Astrocyte of the hippocampus (primary cell): ENCODE measurements around the gene ERG.

ENCODE experiments used
- DNase-seq: peaks from one replicate; pipeline ENCODE4 v3.0.0; 2011; ENCODE audit warnings: low read depth, low spot score

ERG gene

DNA sequence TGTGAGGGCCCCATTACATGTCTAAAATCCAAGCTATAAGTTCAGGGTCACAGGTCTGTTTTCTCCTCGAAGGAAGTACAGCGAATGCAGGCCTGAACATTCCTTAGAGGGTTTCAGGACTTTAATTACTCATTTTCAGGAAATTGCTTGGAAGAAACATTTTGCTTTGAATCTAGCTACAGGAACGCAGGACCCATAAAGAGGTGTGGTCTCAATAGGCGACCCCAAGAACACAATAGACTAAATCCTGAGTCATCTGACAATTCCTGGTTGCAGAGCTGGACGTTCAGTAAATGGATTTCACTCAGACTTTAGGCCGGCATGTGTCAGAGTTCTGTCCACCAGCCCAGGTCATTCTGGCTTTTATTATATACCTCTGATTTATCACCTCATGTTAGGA lies 1.0 kb upstream of the ERG start:
- no peak for DNase-seq

DNA sequence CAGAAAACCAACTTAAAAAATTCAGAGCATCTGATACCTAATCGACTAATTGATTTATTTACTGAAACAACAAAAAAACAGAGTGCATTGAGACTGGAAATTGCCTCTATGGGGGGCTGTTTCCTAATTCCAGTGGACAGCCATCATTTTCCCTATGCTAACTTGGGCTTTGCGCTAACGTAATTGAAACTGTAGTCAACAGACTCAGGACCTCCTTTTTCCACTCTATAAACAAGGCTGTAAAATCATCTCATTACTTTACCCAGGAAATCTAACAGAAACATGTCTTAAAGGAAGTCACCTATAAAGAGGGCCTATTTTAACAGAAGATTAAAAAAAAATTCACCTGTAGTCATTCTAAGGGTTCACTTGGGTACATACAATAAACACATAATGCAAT lies 2.1 kb downstream of the ERG start:
- DNase-seq: no peak

DNA sequence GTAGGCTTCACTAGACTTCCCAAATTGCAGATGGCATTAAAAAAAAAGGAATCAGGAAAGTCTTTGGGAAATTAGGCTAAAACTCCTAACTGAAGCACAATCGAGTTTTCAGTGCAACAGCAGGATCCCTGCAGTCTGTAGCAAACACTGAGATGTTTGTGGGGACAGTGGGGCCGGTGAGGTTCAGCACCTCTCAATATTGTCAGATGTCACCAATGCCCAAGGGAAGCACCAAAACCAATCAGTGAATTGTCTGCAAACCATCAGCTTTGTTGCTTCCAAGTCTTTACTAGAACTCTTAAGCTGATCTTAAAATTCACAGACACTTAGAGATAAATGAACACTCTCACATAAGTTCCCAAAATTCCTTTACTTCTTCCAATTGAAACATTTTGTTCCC lies 2.6 kb downstream of the ERG start:
- DNase-seq: no peak

DNA sequence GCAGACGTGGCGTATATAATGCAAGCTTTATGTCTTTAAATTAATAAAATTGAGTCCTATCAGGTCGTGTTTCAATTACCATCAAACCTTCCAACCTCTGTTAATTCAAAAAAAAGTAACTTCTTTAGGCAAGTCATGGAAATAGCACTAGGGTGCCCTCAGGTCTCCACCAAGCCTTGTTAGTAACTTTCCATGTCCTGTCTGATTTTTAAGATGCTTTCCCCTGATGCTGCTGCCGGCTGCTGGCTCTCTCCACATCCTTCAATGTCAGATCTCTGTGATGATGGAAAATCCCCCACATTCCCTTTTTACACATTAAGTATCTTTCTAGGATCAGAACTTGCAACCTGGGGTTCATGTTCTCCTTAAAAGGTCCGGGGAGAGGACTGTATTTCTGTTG lies 3.0 kb downstream of the ERG start:
- no peak for DNase-seq

DNA sequence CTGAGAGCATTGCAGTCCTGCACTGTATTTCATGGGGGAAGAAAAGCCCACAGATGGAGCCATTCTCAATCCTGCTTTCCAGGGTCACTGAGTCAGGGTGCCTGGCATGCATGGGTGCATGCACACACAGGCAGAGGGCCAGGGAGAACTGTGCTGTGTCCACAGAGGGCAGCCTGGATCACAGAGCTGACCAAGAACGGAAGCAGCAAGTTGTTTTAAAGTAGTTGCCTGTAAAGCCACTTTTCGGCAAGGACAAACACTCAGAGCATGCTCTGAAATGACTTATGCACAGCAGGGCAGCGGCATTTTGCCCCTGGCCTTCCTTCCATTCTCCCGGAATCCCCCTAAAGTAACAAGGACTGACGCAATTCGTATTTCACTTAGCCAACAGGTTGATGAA lies 3.6 kb downstream of the ERG start:
- no peak for DNase-seq

DNA sequence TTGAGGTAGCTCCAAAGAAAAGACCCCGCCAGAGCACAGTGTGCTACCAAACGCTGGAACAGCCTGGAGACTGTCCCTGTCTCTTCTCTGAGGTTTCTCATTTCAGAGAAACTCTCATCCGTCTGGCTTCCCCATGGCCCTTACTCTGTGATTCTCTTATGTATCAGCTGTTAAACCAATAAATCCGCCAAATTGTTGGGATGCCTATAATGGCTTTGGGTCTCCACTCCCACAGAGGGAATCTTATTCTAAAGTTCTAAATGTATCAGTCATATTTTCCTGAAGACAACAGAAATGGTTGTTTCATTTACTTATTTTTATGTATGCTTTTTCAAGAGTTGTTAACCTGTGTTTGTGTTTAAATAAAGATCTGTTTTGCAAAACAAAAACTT lies 4.0 kb downstream of the ERG start:
- no peak for DNase-seq

DNA sequence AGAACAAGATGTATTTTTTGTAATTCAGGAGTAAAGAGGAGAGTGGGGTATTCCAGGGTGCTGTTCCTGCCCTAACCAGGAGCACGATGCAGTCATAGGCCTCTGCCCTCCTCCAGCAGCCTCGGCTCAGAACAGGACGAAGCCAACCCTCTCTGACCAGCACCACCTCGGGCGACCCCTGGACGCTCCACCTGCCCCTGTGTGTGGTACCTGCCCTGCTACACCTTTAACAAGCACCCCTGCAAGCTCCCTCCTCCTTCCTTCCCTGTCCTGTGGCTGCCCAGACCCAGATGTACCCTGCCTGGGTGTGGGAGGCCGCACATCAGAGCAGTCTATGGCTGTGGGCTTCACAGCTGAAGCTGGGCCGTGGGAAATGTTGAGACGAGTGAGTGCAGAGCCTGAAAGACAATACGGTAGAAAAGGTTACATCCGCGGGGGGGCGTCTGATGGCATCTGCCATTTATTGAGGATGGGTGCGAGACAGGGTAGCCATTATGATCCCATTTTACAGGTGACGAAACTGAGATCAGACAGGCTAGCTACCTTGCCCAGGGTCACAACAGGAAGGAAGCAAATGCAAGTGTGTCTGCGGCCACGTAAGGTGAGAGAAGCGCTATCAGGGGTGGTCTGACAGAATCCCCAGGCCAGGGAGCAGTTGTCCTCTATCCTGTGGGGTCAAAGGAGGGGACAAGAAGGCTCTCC lies 4.6 kb downstream of the ERG start:
- DNase-seq: no peak

DNA sequence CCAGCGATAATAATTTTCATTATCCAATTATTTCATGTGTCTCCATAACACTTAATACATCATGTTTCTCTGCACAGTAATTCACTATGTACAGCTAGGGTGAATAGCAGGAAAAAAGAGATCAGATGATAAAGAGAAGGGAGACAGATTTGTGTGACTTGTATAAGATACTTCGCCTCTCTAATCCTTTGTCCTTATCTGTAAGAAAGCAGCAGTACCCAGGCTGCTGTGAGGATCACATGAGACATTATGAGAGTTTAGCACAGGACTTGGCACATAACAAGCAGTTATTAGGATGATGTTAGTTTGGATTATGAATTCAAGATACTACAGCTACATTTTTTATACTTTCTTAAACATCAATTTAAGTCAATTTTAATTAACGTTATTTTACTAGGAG lies 6.3 kb downstream of the ERG start:
- no peak for DNase-seq

DNA sequence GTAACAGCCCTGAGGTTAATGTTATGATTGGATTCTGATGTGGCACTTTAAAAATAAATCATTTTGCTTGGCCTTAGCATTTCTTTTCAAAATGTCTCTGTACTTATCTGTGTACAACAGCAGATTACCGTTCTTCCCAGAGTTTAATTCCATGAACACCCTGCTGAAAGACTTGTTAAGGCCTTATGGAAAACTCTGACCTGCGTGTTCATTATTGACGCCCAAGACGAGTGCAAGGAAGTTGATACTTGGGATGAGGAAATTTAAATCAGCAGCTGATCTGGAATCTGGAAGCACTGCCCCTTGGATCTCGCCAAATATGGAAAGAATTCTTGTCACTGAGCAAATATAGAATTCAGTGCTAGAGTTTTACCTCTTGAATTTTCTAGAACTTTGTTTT lies 6.7 kb downstream of the ERG start:
- DNase-seq: no peak

DNA sequence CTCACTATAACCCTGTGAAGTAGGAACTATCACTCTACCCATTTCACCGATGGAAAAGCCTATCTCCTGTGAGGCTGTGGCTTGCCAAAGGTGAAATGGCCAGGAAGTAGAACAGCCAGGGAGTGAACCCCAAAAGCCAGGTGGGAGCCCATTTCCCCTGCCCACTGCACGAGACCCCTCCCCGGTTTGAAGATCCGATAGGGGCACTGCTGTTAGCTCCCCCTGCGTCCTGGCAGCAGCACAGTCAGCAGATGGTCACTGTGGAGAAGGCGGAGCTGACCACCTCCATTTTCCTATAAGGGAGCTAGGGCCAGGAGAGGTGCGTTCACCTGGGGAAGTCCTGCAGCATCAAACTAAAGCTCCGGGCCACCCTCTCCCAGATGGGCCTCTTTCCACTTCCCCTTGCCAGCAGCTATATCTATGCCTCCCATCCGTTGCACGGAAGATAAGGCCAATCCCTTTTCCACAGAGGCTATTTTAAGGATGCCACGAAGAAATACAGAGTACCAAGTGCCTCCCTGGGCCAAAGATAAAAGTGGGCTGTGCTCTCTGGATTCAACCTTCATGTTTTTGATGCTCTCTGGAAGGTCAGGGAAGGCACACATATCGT lies 7.8 kb downstream of the ERG start:
- no peak for DNase-seq

DNA sequence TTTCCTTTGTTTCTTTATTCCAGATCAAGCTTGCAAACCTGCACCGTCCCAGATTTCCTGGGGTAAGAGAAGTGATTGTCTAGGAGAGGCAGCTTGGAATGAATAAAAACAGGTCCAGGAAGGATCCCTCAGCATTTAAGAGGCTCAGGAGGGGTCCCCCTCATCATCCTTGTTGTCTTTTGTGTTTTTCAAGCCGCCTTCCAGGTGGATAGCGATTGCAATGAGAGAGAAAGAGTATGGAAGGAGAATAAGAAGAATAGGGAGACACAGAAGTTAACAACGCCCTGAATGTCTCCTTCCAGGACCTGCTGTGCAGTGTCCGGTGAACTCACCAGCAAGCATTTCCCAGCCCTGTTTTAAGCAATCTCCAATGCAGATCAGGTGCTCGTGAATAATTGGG lies 8.5 kb downstream of the ERG start:
- DNase-seq: no peak

DNA sequence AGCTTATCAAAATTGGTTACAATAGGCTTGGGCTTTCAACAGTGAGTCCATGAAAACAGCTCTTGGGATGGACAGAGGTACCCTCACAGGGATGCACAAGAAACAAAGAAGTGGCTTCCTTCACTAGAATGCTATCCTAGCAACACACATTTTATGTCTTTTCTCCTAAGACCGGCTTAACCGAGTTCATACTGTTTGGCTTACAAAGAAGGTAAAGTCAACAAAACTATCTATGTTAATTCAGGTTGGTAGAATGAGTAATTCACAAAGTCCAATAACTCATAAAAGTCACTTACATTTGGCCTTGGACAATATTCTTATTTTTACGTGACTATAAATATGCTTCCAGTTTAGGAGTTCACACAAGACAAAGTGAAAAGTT lies 9.0 kb downstream of the ERG start:
- no peak for DNase-seq

DNA sequence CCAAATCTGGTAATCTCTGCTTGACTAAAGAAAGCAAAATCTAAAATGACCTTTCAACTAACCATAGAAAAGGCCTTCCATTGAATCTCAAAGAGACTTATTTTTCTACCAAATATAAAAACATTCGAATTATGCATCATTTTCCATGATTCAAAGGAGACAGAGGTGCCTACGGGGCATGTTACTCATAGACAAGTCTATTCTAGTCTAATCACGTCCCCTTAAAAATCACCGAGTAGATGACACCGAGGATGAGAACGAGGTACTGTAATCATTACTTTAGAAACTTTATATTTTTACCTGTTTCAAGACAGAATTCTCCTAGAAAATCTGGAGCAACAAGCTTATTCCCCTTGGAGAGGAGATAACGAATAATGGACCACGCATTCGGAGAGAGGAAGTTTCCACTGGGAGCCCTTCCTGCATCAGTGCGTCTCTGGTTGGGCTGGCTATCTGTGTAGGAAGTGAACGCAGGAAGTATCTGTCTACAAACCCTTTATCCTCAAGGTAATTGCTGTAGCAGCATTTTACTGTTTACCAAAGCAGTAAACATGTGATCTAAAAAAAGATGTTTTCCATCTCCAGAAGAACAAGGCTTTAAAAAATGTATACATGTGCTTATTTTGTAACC lies 9.5 kb downstream of the ERG start:
- no peak for DNase-seq

DNA sequence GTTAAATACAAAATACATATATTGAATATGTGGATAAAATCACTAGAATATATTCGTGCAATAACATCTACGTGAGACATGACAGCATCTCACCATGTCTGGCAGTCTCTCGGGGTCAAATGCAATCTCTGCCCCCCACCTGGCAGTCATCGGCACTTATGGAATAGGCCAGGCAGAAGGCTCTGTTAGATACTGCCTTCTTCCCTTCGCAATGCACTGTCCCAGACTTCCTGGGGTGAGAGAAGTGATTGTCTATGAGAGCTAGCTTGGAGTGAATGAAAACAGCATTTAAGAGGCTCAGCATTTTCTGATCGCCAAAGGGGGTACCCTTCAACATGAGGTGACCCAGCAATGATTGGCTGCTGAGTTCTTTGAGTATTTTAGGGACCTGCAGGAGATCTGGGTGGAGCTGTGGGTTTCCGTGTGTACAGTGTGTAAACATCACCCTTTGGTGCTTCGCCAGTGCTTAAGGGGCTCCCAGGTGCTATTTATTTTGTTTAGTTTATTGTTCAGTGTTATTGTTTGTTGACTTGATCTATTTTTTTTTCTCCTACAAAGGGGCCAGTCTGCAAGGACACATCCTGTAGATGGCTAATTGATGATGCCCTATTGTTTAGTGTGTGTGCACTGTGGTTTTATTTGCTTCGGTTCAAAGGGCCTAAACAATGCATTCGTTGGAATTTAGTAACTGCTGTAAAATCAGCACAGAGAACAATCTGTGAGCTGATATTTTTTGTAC lies 10.2 kb downstream of the ERG start:
- no peak for DNase-seq

DNA sequence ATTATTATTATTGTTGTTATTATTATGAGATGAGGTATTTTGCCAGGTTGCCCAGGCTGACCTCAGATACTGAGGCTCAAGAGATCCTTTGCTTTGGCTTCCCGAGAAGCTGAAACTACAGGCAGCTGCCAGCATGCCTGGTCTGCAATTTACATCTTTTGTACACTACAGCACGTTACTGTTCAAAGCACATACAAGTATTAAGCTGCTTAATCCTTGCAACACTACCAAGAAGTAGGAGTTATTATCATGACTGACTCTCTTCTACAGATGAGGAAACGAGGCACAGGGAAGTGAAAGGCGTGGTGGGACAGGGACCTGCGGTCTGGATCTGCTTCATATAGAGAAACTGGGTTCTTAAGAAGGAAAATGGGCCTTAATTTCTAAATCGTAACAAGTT lies 11.6 kb downstream of the ERG start:
- no peak for DNase-seq

DNA sequence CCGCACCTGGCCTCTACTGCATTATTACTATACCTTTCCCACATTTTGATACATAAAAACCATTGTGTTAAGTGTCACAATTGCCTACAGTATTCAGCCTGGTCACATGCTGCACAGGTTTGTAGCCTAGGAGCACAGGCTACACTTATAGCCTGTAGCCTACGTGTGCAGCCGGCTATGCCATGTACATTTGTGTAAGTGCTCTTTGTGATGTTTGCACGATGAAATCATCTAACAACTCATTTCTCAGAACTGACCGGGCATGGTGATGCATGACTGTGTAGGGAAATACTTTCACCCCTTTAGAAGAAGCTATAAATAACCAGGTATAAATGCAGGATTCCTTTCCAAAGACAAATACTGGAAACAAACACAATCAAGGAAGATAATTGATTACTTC lies 12.1 kb downstream of the ERG start:
- DNase-seq: peak; percentile 60

DNA sequence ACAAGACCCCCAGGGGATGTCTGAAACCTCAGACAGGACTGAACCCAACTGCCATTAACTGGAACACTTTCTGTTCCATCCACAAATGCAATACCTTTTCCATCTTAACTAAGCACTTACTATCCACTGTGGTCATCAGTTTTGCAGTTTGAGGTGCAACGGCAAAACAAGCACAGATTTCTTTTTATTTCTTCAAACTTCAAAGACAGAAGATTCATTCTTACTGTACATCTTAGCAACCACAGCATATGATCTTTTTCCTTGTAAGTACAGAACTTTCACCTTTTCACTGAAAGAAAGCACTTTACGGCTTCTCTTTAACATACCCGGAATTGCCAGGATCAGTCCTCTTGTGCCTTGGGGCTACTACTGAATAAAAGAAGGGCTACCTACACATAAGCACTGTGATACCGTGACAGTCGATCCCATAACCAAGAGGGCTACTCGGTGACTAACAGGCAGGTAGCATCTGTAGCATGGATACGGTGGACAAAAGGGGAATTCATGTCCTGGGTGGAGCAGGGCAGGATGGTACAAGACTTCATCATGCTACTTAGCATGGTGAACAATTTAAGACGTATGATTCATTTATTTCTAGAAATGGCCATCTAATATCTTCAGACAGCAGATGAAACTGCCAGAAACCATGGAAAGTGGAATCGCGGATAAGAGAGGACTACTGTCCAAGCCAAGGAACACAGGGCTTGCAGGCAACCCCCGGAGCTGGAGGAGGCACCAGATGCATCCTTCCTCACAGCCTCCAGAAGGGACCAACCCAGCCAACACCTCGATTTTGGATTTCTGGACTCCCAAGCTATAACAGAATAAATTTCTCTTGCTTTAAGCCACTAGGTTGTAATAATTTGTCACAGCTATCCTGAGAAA lies 18.4 kb downstream of the ERG start:
- DNase-seq: no peak

DNA sequence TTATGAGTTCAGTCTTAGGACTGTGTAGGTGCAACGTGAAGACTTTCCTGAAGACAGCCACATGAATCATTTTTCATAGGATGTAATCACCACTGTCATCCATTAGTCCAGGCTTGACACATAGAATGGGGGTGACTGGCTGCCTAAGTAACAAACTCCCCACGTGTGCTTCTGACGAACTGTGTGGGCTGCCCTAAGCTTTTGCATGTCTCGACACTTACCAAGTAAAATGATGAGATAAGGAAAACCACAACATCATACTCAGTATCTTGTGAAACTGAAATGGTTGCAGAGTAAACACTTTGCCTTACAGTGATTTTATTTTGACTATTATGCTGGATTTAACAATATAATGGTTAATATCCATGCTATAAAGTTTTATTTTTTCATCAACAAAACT lies 19.5 kb downstream of the ERG start:
- no peak for DNase-seq

DNA sequence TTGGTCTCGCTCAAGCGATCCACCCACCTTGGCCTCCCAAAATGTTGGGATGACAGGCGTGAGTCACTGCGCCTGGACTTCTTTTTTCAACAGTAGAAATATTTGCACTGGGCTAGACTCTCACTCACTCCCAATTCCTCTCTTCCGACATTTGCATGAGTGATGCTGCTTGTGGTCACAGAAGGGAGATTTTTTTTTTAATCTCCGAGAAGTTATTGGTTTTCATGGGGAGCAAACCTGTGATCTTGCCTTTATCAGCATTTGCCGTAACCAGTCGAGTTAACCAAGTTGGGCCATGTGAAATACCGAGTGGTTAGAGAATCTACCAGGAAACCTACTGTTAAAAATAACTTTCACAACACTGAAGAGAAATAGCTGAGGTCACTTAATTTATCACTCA lies 21.1 kb downstream of the ERG start:
- DNase-seq: no peak

DNA sequence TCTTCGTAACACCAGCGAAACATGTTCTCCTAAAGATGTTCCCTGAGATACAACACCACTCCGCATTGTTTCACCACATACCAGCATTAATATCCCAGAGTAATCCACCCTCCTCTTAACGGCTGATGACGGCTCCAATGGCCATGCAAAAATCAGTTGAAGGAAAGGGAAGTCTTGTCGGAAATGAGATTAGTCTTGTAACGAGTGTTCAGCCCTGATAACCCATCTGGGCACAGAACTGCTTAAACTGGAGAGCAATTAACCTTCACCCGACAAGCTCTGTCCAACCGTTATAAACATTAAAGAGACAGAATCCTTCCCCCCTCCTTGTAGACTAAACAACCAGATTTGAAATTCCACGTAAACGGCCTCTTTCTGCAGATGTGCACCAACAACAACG lies 21.9 kb downstream of the ERG start:
- no peak for DNase-seq

DNA sequence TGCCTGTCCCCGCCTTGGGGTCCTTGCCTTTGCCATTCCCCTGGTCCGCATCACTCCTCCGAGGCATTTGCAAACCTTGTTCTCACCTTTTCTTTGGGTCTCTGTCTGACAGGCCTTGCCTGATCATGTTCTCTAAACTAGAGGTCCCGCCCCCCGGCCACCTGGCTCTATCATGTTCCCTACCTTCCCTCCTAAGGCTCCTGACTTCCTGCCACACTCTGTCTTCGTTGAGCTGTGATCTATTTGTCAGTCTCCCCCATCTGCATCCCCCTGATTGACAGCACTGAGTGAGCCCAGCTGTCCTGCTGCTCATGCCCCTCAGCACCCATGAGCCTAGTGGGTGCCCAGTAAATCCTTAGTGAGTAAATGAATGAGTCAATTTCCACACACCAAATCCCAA lies 22.8 kb downstream of the ERG start:
- no peak for DNase-seq

DNA sequence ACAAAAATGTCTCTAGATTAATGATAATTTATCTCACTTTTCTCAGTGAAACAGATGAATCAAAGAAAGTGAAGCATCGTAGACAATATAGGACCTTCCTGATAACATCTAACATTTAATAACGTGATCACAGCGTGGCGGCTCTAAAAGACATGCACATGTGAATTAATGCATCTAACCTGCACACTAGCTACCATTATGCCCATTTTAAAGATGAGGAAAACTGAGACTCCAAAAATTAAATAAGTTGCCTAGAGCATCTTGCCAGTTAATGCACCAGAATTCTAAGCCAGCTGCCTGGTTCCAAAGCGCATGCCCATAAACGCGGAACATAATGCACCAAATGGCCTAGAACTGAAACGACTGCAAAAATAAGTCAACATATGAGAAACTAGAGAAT lies 23.5 kb downstream of the ERG start:
- DNase-seq: no peak
